Uterus (tissue), 2 donors: Measurements from ENCODE around the gene NHERF1.

Experiments
- CTCF ChIP-seq, 4 experiments: fragments of 200-600 bp in 2 of 4; fragments of 450-650 bp in 2 of 4; sonication (generic) in 2 of 4; IDR thresholded peaks; one replicate each; pipeline ENCODE4 v1.5.1; 2016 to 2019; ENCODE audit warnings: antibody characterized with exemption in 4 of 4, mild to moderate bottlenecking in 2 of 4, moderate library complexity in 1 of 4
- POLR2A ChIP-seq, 2 donors: fragments of 450-650 bp; IDR thresholded peaks; one replicate each; pipeline ENCODE4 v1.6.1; 2016; ENCODE audit warnings: antibody characterized with exemption in 2 of 2, mild to moderate bottlenecking in 1 of 2, moderate library complexity in 1 of 2

- TF ChIP-seq CTCF (IDR thresholded peaks at IDR 0.05) (peak in 1 of 4 experiments; percentile 33), POLR2A (IDR thresholded peaks at IDR 0.05) (no peak)
Measured at GRCh38 chr17:74736513-74737298, 11.7 kb upstream of the NHERF1 start, which contains the start of gene RAB37.
